Measurements from ENCODE around the gene NOVA2.

DNA sequence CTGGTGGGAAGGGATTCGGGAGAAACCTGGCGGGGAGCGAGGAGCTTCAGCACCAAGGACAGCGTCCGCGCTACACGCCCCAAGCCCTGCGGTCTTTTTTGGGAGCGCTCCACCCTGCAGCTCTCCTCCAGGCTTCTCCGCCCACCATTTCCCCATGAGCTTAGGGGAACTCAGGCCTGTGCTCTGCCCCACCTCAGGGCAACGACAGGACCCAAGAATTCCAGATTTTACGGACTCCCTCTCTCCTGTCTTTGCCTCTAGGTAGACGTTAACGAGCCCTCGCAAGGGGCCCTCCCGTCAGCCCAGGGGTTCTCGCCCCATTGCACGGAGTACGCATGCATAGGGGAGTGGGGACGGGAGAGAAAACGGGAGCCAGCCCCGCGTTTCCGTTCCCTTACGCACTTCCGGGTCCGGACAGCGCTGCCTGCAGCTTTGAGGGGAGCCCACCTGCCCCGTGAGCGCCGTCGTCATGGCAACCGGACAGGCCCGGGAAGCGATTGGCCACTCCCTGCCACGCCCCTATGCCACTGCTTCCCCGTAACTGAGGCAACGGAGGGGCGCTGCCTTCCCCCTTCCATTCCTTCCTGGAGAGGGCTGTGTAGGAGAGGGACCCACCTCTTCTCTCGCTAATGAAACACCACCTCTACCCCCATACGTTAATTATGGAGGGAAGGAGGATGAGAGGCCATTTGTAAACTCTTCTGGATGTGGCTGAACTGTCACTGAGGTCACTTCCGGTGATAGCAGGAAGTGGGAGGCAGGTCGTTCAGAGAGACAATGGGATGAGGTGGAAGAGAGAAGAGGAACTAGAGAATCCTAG, 20.8 kb downstream of the NOVA2 start:
- TF ChIP-seq CEBPB (IDR thresholded peaks at IDR 0.05) (no peak), NR3C1 (IDR thresholded peaks at IDR 0.05) (no peak), TP53 (CRISPR knock-in tag; IDR thresholded peaks at IDR 0.05) (no peak; the same call in 1 of the 2 replicates), RAD21 (conservative IDR thresholded peaks at IDR 0.05 in 1 of 2, IDR thresholded peaks at IDR 0.05 in 1 of 2) (no peak), JUNB (IDR thresholded peaks at IDR 0.05) (no peak), RNF2 (IDR thresholded peaks at IDR 0.05; ENCODE audit: borderline replicate concordance, low read depth) (no peak)

All from A549 (cell line).